HepG2 (cell line): ENCODE data around the gene TRMU. TPM values are rescaled to one million over a fixed set of nuclear protein-coding genes. Genes with fewer than 3 reads are reported as not detected.

Source experiments
- ATF6 ChIP-seq: sonication (generic); formaldehyde crosslinking; conservative IDR thresholded peaks from 2 replicates; pipeline ENCODE4 v1.4.0; 2020; ENCODE audit warnings: missing genetic modification reagents
- KAT7 ChIP-seq: IDR thresholded peaks from 2 replicates; pipeline ENCODE4 v1.6.1; 2018; ENCODE audit warnings: borderline replicate concordance, missing compliant biosample characterization
- NAIF1 ChIP-seq: sonication (generic); formaldehyde crosslinking; IDR thresholded peaks from 2 replicates; pipeline ENCODE4 v1.5.0; 2020; ENCODE audit warnings: mild to moderate bottlenecking, missing genetic modification reagents, borderline replicate concordance
- REPIN1 ChIP-seq: sonication (generic); formaldehyde crosslinking; IDR thresholded peaks from 2 replicates; pipeline ENCODE4 v1.8.0; 2022; ENCODE audit warnings: missing genetic modification reagents, low read depth, mild to moderate bottlenecking, borderline replicate concordance
- RORA ChIP-seq: sonication (generic); formaldehyde crosslinking; IDR thresholded peaks from 2 replicates; pipeline ENCODE4 v1.5.0; 2020; ENCODE audit warnings: mild to moderate bottlenecking, missing genetic modification reagents, moderate library complexity
- SNAPC2 ChIP-seq: sonication (generic); formaldehyde crosslinking; IDR thresholded peaks from 2 replicates; pipeline ENCODE4 v1.8.1; 2022; ENCODE audit warnings: mild to moderate bottlenecking, missing genetic modification reagents
- TMF1 ChIP-seq: sonication (generic); formaldehyde crosslinking; IDR thresholded peaks from 2 replicates; pipeline ENCODE4 v1.8.1; 2022; ENCODE audit warnings: low read depth, missing genetic modification reagents
- ZBTB3 ChIP-seq: sonication (generic); formaldehyde crosslinking; IDR thresholded peaks from 2 replicates; pipeline ENCODE4 v1.4.0; 2020; ENCODE audit warnings: low read depth, mild to moderate bottlenecking, moderate library complexity, missing genetic modification reagents, borderline replicate concordance
- ZNF3 ChIP-seq: IDR thresholded peaks from 2 replicates; pipeline ENCODE4 v1.7.0; 2017; ENCODE audit warnings: inconsistent platforms
- ZNF546 ChIP-seq: sonication (generic); formaldehyde crosslinking; conservative IDR thresholded peaks from 2 replicates; pipeline ENCODE4 v1.8.1; 2023; ENCODE audit warnings: mild to moderate bottlenecking, missing genetic modification reagents
- polyA plus RNA-seq, 8 experiments: library from polyadenylated mRNA; depleted of rRNA in 3 of 8; stranded (reverse) in 7 of 8; unstranded in 1 of 8; fragments of >200 nt; fragmentation: Illumina TruSeq in 4 of 8; extraction: Trizol in 4 of 8; gene quantifications; 2 replicates each; pipeline versions ENCODE4 v1.2.1 to v1.2.3, GENCODE V29; 2011 to 2016; ENCODE audit warnings: low read depth in 4 of 8, missing spikeins in 1 of 8, mixed read lengths in 1 of 8; ENCODE audit not compliant: insufficient read depth in 1 of 8
- total RNA-seq, 5 experiments: library from RNA; depleted of rRNA; stranded (reverse); fragments of >200 nt; fragmentation: Illumina TruSeq; extraction: Trizol; gene quantifications; 2 replicates each; pipeline ENCODE4 v1.2.3, GENCODE V29; 2016; ENCODE audit warnings: low read depth in 1 of 5
- TF ChIP-seq, protein P1 (sequence below): sonication (generic); formaldehyde crosslinking; IDR thresholded peaks from 2 replicates; pipeline ENCODE4 v1.8.0; 2022; ENCODE audit warnings: missing genetic modification reagents, mild to moderate bottlenecking, moderate library complexity, borderline replicate concordance
- TF ChIP-seq, protein P2 (sequence below): sonication (generic); formaldehyde crosslinking; IDR thresholded peaks from 2 replicates; pipeline ENCODE4 v1.4.0; 2020; ENCODE audit warnings: missing genetic modification reagents

Gene TRMU
- total and polyA plus RNA-seq, 2 of the 13 experiments (the other 11 are each of a cell fraction or from before 2014, with no cell fraction given), result 31.0 to 50.2 TPM

DNA sequence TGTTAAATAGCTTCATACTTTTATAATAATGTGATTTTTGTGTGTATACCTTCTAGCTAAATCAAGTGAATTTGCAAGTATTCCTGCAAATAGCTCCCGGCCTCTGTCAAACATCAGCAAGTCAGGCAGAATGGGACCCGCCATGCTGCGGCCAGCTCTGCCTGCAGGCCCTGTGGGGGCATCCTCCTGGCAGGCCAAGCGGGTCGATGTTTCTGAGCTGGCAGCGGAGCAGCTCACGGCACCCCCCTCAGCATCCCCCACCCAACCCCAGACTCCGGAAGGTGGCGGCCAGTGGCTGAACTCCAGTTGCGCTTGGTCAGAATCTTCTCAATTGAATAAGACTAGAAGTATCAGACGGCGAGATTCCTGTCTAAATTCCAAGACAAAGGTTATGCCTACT is 19.5 kb upstream of the TRMU start (continued):
- TF ChIP-seq ZBTB3, result no peak
- TF ChIP-seq KAT7 (CRISPR knock-in tag), result no peak
- TF ChIP-seq SNAPC2, result no peak
- TF ChIP-seq, protein P1, sequence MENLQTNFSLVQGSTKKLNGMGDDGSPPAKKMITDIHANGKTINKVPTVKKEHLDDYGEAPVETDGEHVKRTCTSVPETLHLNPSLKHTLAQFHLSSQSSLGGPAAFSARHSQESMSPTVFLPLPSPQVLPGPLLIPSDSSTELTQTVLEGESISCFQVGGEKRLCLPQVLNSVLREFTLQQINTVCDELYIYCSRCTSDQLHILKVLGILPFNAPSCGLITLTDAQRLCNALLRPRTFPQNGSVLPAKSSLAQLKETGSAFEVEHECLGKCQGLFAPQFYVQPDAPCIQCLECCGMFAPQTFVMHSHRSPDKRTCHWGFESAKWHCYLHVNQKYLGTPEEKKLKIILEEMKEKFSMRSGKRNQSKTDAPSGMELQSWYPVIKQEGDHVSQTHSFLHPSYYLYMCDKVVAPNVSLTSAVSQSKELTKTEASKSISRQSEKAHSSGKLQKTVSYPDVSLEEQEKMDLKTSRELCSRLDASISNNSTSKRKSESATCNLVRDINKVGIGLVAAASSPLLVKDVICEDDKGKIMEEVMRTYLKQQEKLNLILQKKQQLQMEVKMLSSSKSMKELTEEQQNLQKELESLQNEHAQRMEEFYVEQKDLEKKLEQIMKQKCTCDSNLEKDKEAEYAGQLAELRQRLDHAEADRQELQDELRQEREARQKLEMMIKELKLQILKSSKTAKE (CRISPR knock-in tag), result no peak
- no peak for TF ChIP-seq RORA (CRISPR knock-in tag)
- no peak for TF ChIP-seq TMF1 (CRISPR knock-in tag)
- no peak for TF ChIP-seq ZNF546
- no peak for TF ChIP-seq NAIF1 (CRISPR knock-in tag)
- TF ChIP-seq REPIN1, result no peak
- TF ChIP-seq ATF6, result no peak
- TF ChIP-seq, protein P2, sequence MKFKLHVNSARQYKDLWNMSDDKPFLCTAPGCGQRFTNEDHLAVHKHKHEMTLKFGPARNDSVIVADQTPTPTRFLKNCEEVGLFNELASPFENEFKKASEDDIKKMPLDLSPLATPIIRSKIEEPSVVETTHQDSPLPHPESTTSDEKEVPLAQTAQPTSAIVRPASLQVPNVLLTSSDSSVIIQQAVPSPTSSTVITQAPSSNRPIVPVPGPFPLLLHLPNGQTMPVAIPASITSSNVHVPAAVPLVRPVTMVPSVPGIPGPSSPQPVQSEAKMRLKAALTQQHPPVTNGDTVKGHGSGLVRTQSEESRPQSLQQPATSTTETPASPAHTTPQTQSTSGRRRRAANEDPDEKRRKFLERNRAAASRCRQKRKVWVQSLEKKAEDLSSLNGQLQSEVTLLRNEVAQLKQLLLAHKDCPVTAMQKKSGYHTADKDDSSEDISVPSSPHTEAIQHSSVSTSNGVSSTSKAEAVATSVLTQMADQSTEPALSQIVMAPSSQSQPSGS (CRISPR knock-in tag), result no peak
- no peak for TF ChIP-seq ZNF3 (CRISPR knock-in tag)
